Cardiac muscle cell (in vitro differentiated cells and primary cell): ENCODE measurements around the gene ME1. TPM values are rescaled to one million over a fixed set of nuclear protein-coding genes. Genes with fewer than 3 reads are reported as not detected.

Experiments
- DNase-seq, 2 donors: peaks; one replicate each; pipeline versions ENCODE4 v3.0.0 to v3.0.0-alpha.2; 2010 to 2017; ENCODE audit warnings: low read depth in 1 of 2, low spot score in 1 of 2
- H3K27ac ChIP-seq: fragments of 200-600 bp; sonication (generic); 2 replicates; pipeline ENCODE4 v1.5.1; 2016
- H3K27me3 ChIP-seq: fragments of 200-600 bp; sonication (generic); 2 replicates; pipeline ENCODE4 v1.6.0; 2016; ENCODE audit warnings: control low read depth
- H3K36me3 ChIP-seq: fragments of 200-600 bp; sonication (generic); 2 replicates; pipeline ENCODE4 v1.5.1; 2016; ENCODE audit warnings: control low read depth
- H3K4me1 ChIP-seq: fragments of 200-600 bp; sonication (generic); 2 replicates; pipeline ENCODE4 v1.8.1; 2017; ENCODE audit warnings: low read depth, mild to moderate bottlenecking, mixed run types
- H3K4me3 ChIP-seq: fragments of 200-600 bp; sonication (generic); 2 replicates; pipeline ENCODE4 v1.5.1; 2016; ENCODE audit warnings: mild to moderate bottlenecking
- H3K9me3 ChIP-seq: fragments of 200-600 bp; sonication (generic); 2 replicates; pipeline ENCODE4 v1.5.1; 2017; ENCODE audit warnings: low read depth, mild to moderate bottlenecking, control low read depth
- CTCF ChIP-seq: IDR thresholded peaks from 2 replicates; pipeline ENCODE4 v1.5.1; 2012; ENCODE audit warnings: low read depth, mild to moderate bottlenecking, low read length
- polyA plus RNA-seq: library from polyadenylated mRNA; unstranded; fragments of >200 nt; fragmentation: Nextera tagmentation; extraction: Ambion mirVana; gene quantifications from 2 replicates; pipeline ENCODE4 v1.2.1, GENCODE V29; 2016
- total RNA-seq: library from RNA; depleted of rRNA; stranded (reverse); fragments of >200 nt; gene quantifications from 2 replicates; pipeline ENCODE4 v1.2.3, GENCODE V29; 2016

ME1 gene
- total RNA-seq (1.6 and 2.0 TPM in 2 replicates), polyA plus RNA-seq (4.8 and 6.6 TPM in 2 replicates)

GRCh38 chr6:83430611-83431544 is at the start of gene ME1:
Gene ME1, minus strand, starts transcription at chr6:83431051. Its CDS starts 97 bp downstream, at chr6:83430954.
- H3K9me3 ChIP-seq = no peaks in the 10 kb centered on the region
- no peak for TF ChIP-seq CTCF
- DNase-seq = peak; percentile 69 to 88
- H3K36me3 ChIP-seq = no peaks in the 10 kb centered on the region
- H3K27ac ChIP-seq = no peak within 1 kb of the TSS
- peak within 1 kb of the TSS; percentile 47 for H3K4me3 ChIP-seq
- H3K4me1 ChIP-seq = peaks cover 9% of the 10 kb centered on the region
- H3K27me3 ChIP-seq = no peaks in the 10 kb centered on the region

- Histone ChIP-seq H3K4me1 (no peaks in the 10 kb centered on the region), H3K27me3 (no peaks in the 10 kb centered on the region), H3K9me3 (no peaks in the 10 kb centered on the region), H3K36me3 (no peaks in the 10 kb centered on the region), H3K27ac (no peak overlapping the region), H3K4me3 (no peak overlapping the region)
- DNase-seq = no peak
- TF ChIP-seq CTCF = no peak
Measured at GRCh38 chr6:83480470-83480869, 49.6 kb upstream of the ME1 start.

- H3K4me3 ChIP-seq = no peak overlapping the region
- DNase-seq = no peak
- no peak for TF ChIP-seq CTCF
- no peaks in the 10 kb centered on the region for H3K36me3 ChIP-seq
- H3K27me3 ChIP-seq = peaks cover under 1% of the 10 kb centered on the region
- no peaks in the 10 kb centered on the region for H3K9me3 ChIP-seq
- H3K4me1 ChIP-seq = no peaks in the 10 kb centered on the region
- H3K27ac ChIP-seq = no peak overlapping the region
Measured at GRCh38 chr6:83479389-83479788, 48.5 kb upstream of the ME1 start.

GRCh38 chr6:83476971-83477370 is 46.1 kb upstream of the ME1 start:
- Histone ChIP-seq H3K4me1 (no peaks in the 10 kb centered on the region), H3K4me3 (no peak overlapping the region), H3K27ac (no peak overlapping the region), H3K36me3 (no peaks in the 10 kb centered on the region), H3K9me3 (no peaks in the 10 kb centered on the region), H3K27me3 (peaks cover 5% of the 10 kb centered on the region)
- no peak for DNase-seq
- TF ChIP-seq CTCF = no peak

GRCh38 chr6:83474309-83474708 is 43.5 kb upstream of the ME1 start:
- Histone ChIP-seq H3K9me3 (no peaks in the 10 kb centered on the region), H3K27me3 (peaks cover 5% of the 10 kb centered on the region), H3K4me1 (no peaks in the 10 kb centered on the region), H3K4me3 (no peak overlapping the region), H3K27ac (no peak overlapping the region), H3K36me3 (no peaks in the 10 kb centered on the region)
- TF ChIP-seq CTCF = no peak
- peak in 1 of 2 donors; percentile 37 for DNase-seq
